NCI-H1048 (cell line): ENCODE measurements around the gene PLA2G4A.

Source experiments
- DNase-seq: peaks from one replicate; lab custom pipeline; 2025; lab: John Stamatoyannopoulos, UW

PLA2G4A gene

GRCh38 chr1:187032316-187032981 lies 203.7 kb downstream of the PLA2G4A start:
- DNase-seq = no peak

- DNase-seq = no peak
Observed at GRCh38 chr1:187032982-187033692, 204.4 kb downstream of the PLA2G4A start.

GRCh38 chr1:187033693-187034390 lies 205.1 kb downstream of the PLA2G4A start:
- DNase-seq = no peak

- no peak for DNase-seq
Observed at GRCh38 chr1:187034501-187034900, 205.8 kb downstream of the PLA2G4A start.

GRCh38 chr1:187037973-187038553 lies 209.3 kb downstream of the PLA2G4A start:
- DNase-seq = no peak
